Astrocyte (in vitro differentiated cells and primary cell): ENCODE results near the gene CLDN19. TPM values are rescaled to one million over a fixed set of nuclear protein-coding genes. Genes with fewer than 3 reads are reported as not detected.

Experiments
- DNase-seq: peaks from one replicate; pipeline ENCODE4 v3.0.0-alpha.2; 2010; ENCODE audit warnings: low read depth
- FAIRE-seq: peaks from 2 replicates; lab custom pipeline; 2011; peaks lifted over from hg19 to GRCh38; lab: Jason Lieb, UNC
- H2AFZ ChIP-seq: 2 replicates; pipeline ENCODE4 v1.6.0; 2012; ENCODE audit warnings: low read depth, low read length, inconsistent platforms
- H3K27ac ChIP-seq: 2 replicates; pipeline ENCODE4 v1.5.1; 2011; ENCODE audit warnings: low read depth, low read length, inconsistent platforms
- H3K27me3 ChIP-seq: 2 replicates; pipeline ENCODE4 v1.6.0; 2011; ENCODE audit warnings: low read length, inconsistent platforms; ENCODE audit not compliant: insufficient read depth
- H3K36me3 ChIP-seq: 2 replicates; pipeline ENCODE4 v1.5.1; 2011; ENCODE audit warnings: low read length, inconsistent platforms; ENCODE audit not compliant: insufficient read depth
- H3K4me1 ChIP-seq: 2 replicates; pipeline ENCODE4 v1.5.1; 2011; ENCODE audit warnings: low read length, inconsistent platforms; ENCODE audit not compliant: insufficient read depth
- H3K4me2 ChIP-seq: 2 replicates; pipeline ENCODE4 v1.6.0; 2012; ENCODE audit warnings: low read length, inconsistent platforms
- H3K4me3 ChIP-seq: 2 replicates; pipeline ENCODE4 v1.5.1; 2011; ENCODE audit warnings: low read depth, mild to moderate bottlenecking, low read length, inconsistent platforms; ENCODE audit not compliant: insufficient read depth
- H3K79me2 ChIP-seq: 2 replicates; pipeline ENCODE4 v1.6.0; 2012; ENCODE audit warnings: mild to moderate bottlenecking, low read length, inconsistent platforms; ENCODE audit not compliant: insufficient read depth
- H3K9ac ChIP-seq: 2 replicates; pipeline ENCODE4 v1.6.0; 2012; ENCODE audit warnings: mild to moderate bottlenecking, low read length, inconsistent platforms
- H3K9me3 ChIP-seq: 2 replicates; pipeline ENCODE4 v1.5.1; 2012; ENCODE audit warnings: low read depth, mild to moderate bottlenecking, low read length, inconsistent platforms; ENCODE audit not compliant: insufficient read depth
- H4K20me1 ChIP-seq: 2 replicates; pipeline ENCODE4 v1.6.0; 2012; ENCODE audit warnings: low read length, inconsistent platforms; ENCODE audit not compliant: insufficient read depth
- H3K27ac Mint-ChIP-seq: one replicate; pipeline ENCODE4 v1.8.0; 2021; ENCODE audit warnings: mild to moderate bottlenecking, mixed read lengths; ENCODE audit not compliant: unreplicated experiment
- H3K27me3 Mint-ChIP-seq: one replicate; pipeline ENCODE4 v1.8.0; 2021; ENCODE audit warnings: low read depth, mixed read lengths; ENCODE audit not compliant: unreplicated experiment
- H3K36me3 Mint-ChIP-seq: one replicate; pipeline ENCODE4 v1.8.0; 2021; ENCODE audit warnings: low read depth, mixed read lengths; ENCODE audit not compliant: unreplicated experiment
- H3K4me1 Mint-ChIP-seq: one replicate; pipeline ENCODE4 v1.8.0; 2021; ENCODE audit warnings: low read depth, mixed read lengths; ENCODE audit not compliant: unreplicated experiment
- H3K4me3 Mint-ChIP-seq: one replicate; pipeline ENCODE4 v1.8.0; 2021; ENCODE audit warnings: mild to moderate bottlenecking, moderate library complexity, mixed read lengths; ENCODE audit not compliant: unreplicated experiment
- H3K9me3 Mint-ChIP-seq: one replicate; pipeline ENCODE4 v1.8.0; 2021; ENCODE audit warnings: mild to moderate bottlenecking, mixed read lengths; ENCODE audit not compliant: unreplicated experiment
- CTCF ChIP-seq: IDR thresholded peaks from 2 replicates; pipeline ENCODE4 v1.5.1; 2011; ENCODE audit warnings: low read depth, mild to moderate bottlenecking, inconsistent platforms, low read length, moderate library complexity; ENCODE audit not compliant: insufficient read depth
- EZH2 ChIP-seq: IDR thresholded peaks from 2 replicates; pipeline ENCODE4 v1.6.1; 2012; ENCODE audit warnings: mild to moderate bottlenecking, low read length, inconsistent platforms; ENCODE audit not compliant: insufficient read depth
- total RNA-seq: library from RNA; stranded (reverse); gene quantifications from 2 replicates; pipeline ENCODE4 v1.2.1, GENCODE V29; 2021

The CLDN19 gene
- total RNA-seq, 1 donor from 2014 or later = 0.11 TPM

GRCh38 chr1:42765832-42766740, 26.1 kb upstream of the CLDN19 start:
- H3K9ac ChIP-seq = peak overlapping the region; percentile 90
- peaks cover 8% of the 10 kb centered on the region for H3K4me1 Mint-ChIP-seq
- peak overlapping the region; percentile 90 for H3K4me3 ChIP-seq
- H3K4me1 ChIP-seq = peaks cover 17% of the 10 kb centered on the region
- peak overlapping the region; percentile 90 for H2AFZ ChIP-seq
- no peaks in the 10 kb centered on the region for H3K9me3 Mint-ChIP-seq
- H3K27me3 Mint-ChIP-seq = no peaks in the 10 kb centered on the region
- no peaks in the 10 kb centered on the region for H3K9me3 ChIP-seq
- no peak overlapping the region for H3K4me3 Mint-ChIP-seq
- H3K36me3 ChIP-seq = peaks cover 12% of the 10 kb centered on the region
- DNase-seq = peak; percentile 75
- no peak overlapping the region for H3K27ac Mint-ChIP-seq
- peaks cover 8% of the 10 kb centered on the region for H3K36me3 Mint-ChIP-seq
- H3K27ac ChIP-seq = peak overlapping the region; percentile 73
- H4K20me1 ChIP-seq = peaks cover 45% of the 10 kb centered on the region
- no peaks in the 10 kb centered on the region for H3K27me3 ChIP-seq
- no peak for TF ChIP-seq EZH2
- TF ChIP-seq CTCF = peak; percentile 47
- peak overlapping the region; percentile 89 for H3K4me2 ChIP-seq
- no peak for FAIRE-seq
- H3K79me2 ChIP-seq = peaks cover 85% of the 10 kb centered on the region

GRCh38 chr1:42765269-42765668, 25.2 kb upstream of the CLDN19 start:
- peaks cover 78% of the 10 kb centered on the region for H3K79me2 ChIP-seq
- no peak overlapping the region for H2AFZ ChIP-seq
- FAIRE-seq = no peak
- no peak for DNase-seq
- H3K27ac Mint-ChIP-seq = no peak overlapping the region
- H3K36me3 ChIP-seq = peaks cover 12% of the 10 kb centered on the region
- H3K4me3 Mint-ChIP-seq = no peak overlapping the region
- peak overlapping the region; percentile 90 for H3K4me3 ChIP-seq
- H3K4me1 ChIP-seq = peaks cover 17% of the 10 kb centered on the region
- H3K9ac ChIP-seq = peak overlapping the region; percentile 90
- peaks cover 4% of the 10 kb centered on the region for H3K36me3 Mint-ChIP-seq
- H3K27me3 ChIP-seq = no peaks in the 10 kb centered on the region
- peak overlapping the region; percentile 89 for H3K4me2 ChIP-seq
- peak overlapping the region; percentile 73 for H3K27ac ChIP-seq
- peaks cover 8% of the 10 kb centered on the region for H3K4me1 Mint-ChIP-seq
- TF ChIP-seq CTCF (no peak), EZH2 (no peak)
- peaks cover 41% of the 10 kb centered on the region for H4K20me1 ChIP-seq
- H3K9me3 ChIP-seq = no peaks in the 10 kb centered on the region
- H3K27me3 Mint-ChIP-seq = no peaks in the 10 kb centered on the region
- no peaks in the 10 kb centered on the region for H3K9me3 Mint-ChIP-seq

GRCh38 chr1:42762269-42762668, 22.2 kb upstream of the CLDN19 start:
- Histone ChIP-seq H3K79me2 (peaks cover 51% of the 10 kb centered on the region), H3K27me3 (no peaks in the 10 kb centered on the region), H3K4me1 (peaks cover 9% of the 10 kb centered on the region), H3K4me2 (no peak overlapping the region), H3K36me3 (peaks cover 33% of the 10 kb centered on the region), H3K9ac (no peak overlapping the region), H4K20me1 (peaks cover 61% of the 10 kb centered on the region), H3K4me3 (no peak overlapping the region), H2AFZ (no peak overlapping the region), H3K27ac (no peak overlapping the region), H3K9me3 (no peaks in the 10 kb centered on the region)
- no peaks in the 10 kb centered on the region for H3K9me3 Mint-ChIP-seq
- H3K27ac Mint-ChIP-seq = no peak overlapping the region
- peaks cover 10% of the 10 kb centered on the region for H3K36me3 Mint-ChIP-seq
- TF ChIP-seq CTCF (no peak), EZH2 (no peak)
- H3K4me1 Mint-ChIP-seq = peaks cover 2% of the 10 kb centered on the region
- no peak overlapping the region for H3K4me3 Mint-ChIP-seq
- DNase-seq (no peak), FAIRE-seq (no peak)
- no peaks in the 10 kb centered on the region for H3K27me3 Mint-ChIP-seq
